MCF 10A (cell line): Measurements from ENCODE around the gene PDIA5. TPM values are rescaled to one million over a fixed set of nuclear protein-coding genes. Genes with fewer than 3 reads are reported as not detected.

Source experiments
- BruUV-seq: library from RNA; stranded (reverse); fragments of 400-500 nt; replicated peaks from 2 replicates; lab custom pipeline; 2021; lab: Mats Ljungman, UMichigan
- CTCF ChIA-PET: fragments of 300-600 bp; sonication (Branson Sonifier 250); formaldehyde crosslinking; extraction: SDS; loops from one replicate; lab custom pipeline; 2021; ENCODE audit warnings: antibody characterized with exemption, inconsistent platforms; lab: Yijun Ruan, JAX
- POLR2A ChIA-PET: fragments of 300-600, 350-650 bp; sonication (Branson Sonifier 250); formaldehyde crosslinking; extraction: SDS; loops from one replicate; lab custom pipeline; 2020; ENCODE audit warnings: antibody characterized with exemption, inconsistent platforms; lab: Yijun Ruan, JAX
- DNase-seq: peaks from one replicate; pipeline ENCODE4 v3.0.0-alpha.2; 2018; ENCODE audit not compliant: unreplicated experiment
- H3K27ac Mint-ChIP-seq: one replicate; pipeline ENCODE4 v1.8.0; 2022; ENCODE audit warnings: mild to moderate bottlenecking, low read depth, mixed read lengths; ENCODE audit not compliant: unreplicated experiment
- H3K27me3 Mint-ChIP-seq: one replicate; pipeline ENCODE4 v1.8.0; 2022; ENCODE audit warnings: mixed read lengths; ENCODE audit not compliant: insufficient read depth, unreplicated experiment
- H3K36me3 Mint-ChIP-seq: one replicate; pipeline ENCODE4 v1.8.0; 2022; ENCODE audit warnings: mild to moderate bottlenecking, moderate library complexity, mixed read lengths; ENCODE audit not compliant: insufficient read depth, unreplicated experiment
- H3K4me1 Mint-ChIP-seq: one replicate; pipeline ENCODE4 v1.8.0; 2022; ENCODE audit warnings: mixed read lengths; ENCODE audit not compliant: insufficient read depth, unreplicated experiment
- H3K4me3 Mint-ChIP-seq: one replicate; pipeline ENCODE4 v1.8.0; 2022; ENCODE audit warnings: mild to moderate bottlenecking, moderate library complexity, mixed read lengths; ENCODE audit not compliant: unreplicated experiment
- H3K9me3 Mint-ChIP-seq: one replicate; pipeline ENCODE4 v1.8.0; 2022; ENCODE audit warnings: mixed read lengths; ENCODE audit not compliant: unreplicated experiment
- CTCF ChIP-seq: fragments of 200-600 bp; IDR thresholded peaks from one replicate; pipeline ENCODE4 v1.8.0; 2022; ENCODE audit warnings: antibody characterized with exemption, mild to moderate bottlenecking; ENCODE audit not compliant: unreplicated experiment
- intact Hi-C: fragments of 100-400 bp; cut with micrococcal nuclease; formaldehyde crosslinking; loops from 2 replicates; pipeline ENCODE4 v1.14.1; 2022
- total RNA-seq: library from RNA; stranded (reverse); gene quantifications from 2 replicates; pipeline ENCODE4 v1.2.3, GENCODE V29; 2022

Gene PDIA5
- total RNA-seq, 1 experiment from 2014 or later = 47.7 TPM

- Mint-ChIP-seq H3K4me1 (no peaks in the 10 kb centered on the region), H3K27me3 (peaks cover 69% of the 10 kb centered on the region), H3K27ac (no peak overlapping the region), H3K9me3 (no peaks in the 10 kb centered on the region), H3K36me3 (peaks cover 6% of the 10 kb centered on the region), H3K4me3 (no peak overlapping the region)
- no peak for TF ChIP-seq CTCF
- CTCF ChIA-PET = interaction anchor here (0.6 kb wide), 1 partner anchor 77 kb away, joined by 4 read pairs; no protein-coding TSS in a partner anchor
- DNase-seq = no peak
- intact Hi-C loops = no loop called here
- BruUV-seq = no TSS peak
- POLR2A ChIA-PET = interaction anchor here (0.5 kb wide), 1 partner anchor 17 kb away, joined by 3 read pairs; no protein-coding TSS in a partner anchor
Measured at GRCh38 chr3:123019591-123019990, 47.2 kb upstream of the PDIA5 start.

GRCh38 chr3:123020709-123021108 lies 46.1 kb upstream of the PDIA5 start:
- H3K4me3 Mint-ChIP-seq = no peak overlapping the region
- intact Hi-C loops = no loop called here
- ChIA-PET POLR2A (interaction anchor here (1.1 to 1.6 kb wide), 2 partner anchors 12 to 252 kb away, joined by 4 to 5 read pairs; no protein-coding TSS in a partner anchor), CTCF (interaction anchor here (0.6 to 1.9 kb wide), 4 partner anchors 10 to 238 kb away, joined by 3 to 9 read pairs (median 6); no protein-coding TSS in a partner anchor)
- H3K27ac Mint-ChIP-seq = no peak overlapping the region
- no TSS peak for BruUV-seq
- no peak for DNase-seq
- H3K36me3 Mint-ChIP-seq = peaks cover 6% of the 10 kb centered on the region
- peaks cover 65% of the 10 kb centered on the region for H3K27me3 Mint-ChIP-seq
- no peak for TF ChIP-seq CTCF
- H3K4me1 Mint-ChIP-seq = no peaks in the 10 kb centered on the region
- no peaks in the 10 kb centered on the region for H3K9me3 Mint-ChIP-seq

GRCh38 chr3:123021388-123021787 lies 45.4 kb upstream of the PDIA5 start:
- TF ChIP-seq CTCF = no peak
- POLR2A ChIA-PET = interaction anchor here (1.6 kb wide), 1 partner anchor 13 kb away, joined by 4 read pairs; no protein-coding TSS in a partner anchor
- no TSS peak for BruUV-seq
- Mint-ChIP-seq H3K4me1 (no peaks in the 10 kb centered on the region), H3K36me3 (peaks cover 6% of the 10 kb centered on the region), H3K4me3 (no peak overlapping the region), H3K9me3 (no peaks in the 10 kb centered on the region), H3K27ac (no peak overlapping the region), H3K27me3 (peaks cover 70% of the 10 kb centered on the region)
- intact Hi-C loops = no loop called here
- CTCF ChIA-PET = interaction anchor here (1.6 to 1.9 kb wide), 2 partner anchors 9 to 79 kb away, joined by 6 to 9 read pairs; no protein-coding TSS in a partner anchor
- DNase-seq = no peak

GRCh38 chr3:123021996-123022510 lies 44.8 kb upstream of the PDIA5 start:
- Mint-ChIP-seq H3K27me3 (peaks cover 77% of the 10 kb centered on the region), H3K9me3 (no peaks in the 10 kb centered on the region), H3K4me1 (no peaks in the 10 kb centered on the region), H3K27ac (no peak overlapping the region), H3K36me3 (peaks cover 6% of the 10 kb centered on the region), H3K4me3 (no peak overlapping the region)
- no peak for DNase-seq
- ChIA-PET POLR2A (interaction anchor here (0.7 to 1.1 kb wide), 2 partner anchors 16 to 137 kb away, joined by 3 read pairs; no protein-coding TSS in a partner anchor), CTCF (interaction anchor here (1.9 kb wide), 1 partner anchor 8 kb away, joined by 9 read pairs; no protein-coding TSS in a partner anchor)
- no TSS peak for BruUV-seq
- intact Hi-C loops = no loop called here
- TF ChIP-seq CTCF = no peak
